Caco-2 (cell line): Measurements from ENCODE around the gene UQCC2. TPM values are rescaled to one million over a fixed set of nuclear protein-coding genes. Genes with fewer than 3 reads are reported as not detected.

Experiments used
- BruUV-seq: library from RNA; stranded (reverse); fragments of 400-500 nt; replicated peaks from 2 replicates; lab custom pipeline; 2021; lab: Mats Ljungman, UMichigan
- CTCF ChIA-PET: fragments of 300-600 bp; sonication (Branson Sonifier 250); formaldehyde crosslinking; loops from one replicate; lab custom pipeline; 2022; ENCODE audit warnings: antibody characterized with exemption; lab: Charles Lee
- POLR2A ChIA-PET: fragments of 300-600 bp; sonication (Branson Sonifier 250); formaldehyde crosslinking; loops from one replicate; lab custom pipeline; 2022; ENCODE audit warnings: antibody characterized with exemption; lab: Charles Lee
- DNase-seq, 2 experiments: peaks; one replicate each; pipeline versions ENCODE4 v3.0.0 to v3.0.0-alpha.2; 2020 to 2022
- H3K27me3 ChIP-seq: replicated peaks from 2 replicates; pipeline ENCODE4 v1.6.0; 2011; ENCODE audit warnings: low read length; ENCODE audit not compliant: control insufficient read depth, insufficient read depth
- H3K36me3 ChIP-seq: 2 replicates; pipeline ENCODE4 v1.5.1; 2011; ENCODE audit warnings: low read length; ENCODE audit not compliant: control insufficient read depth, insufficient read depth
- H3K4me1 ChIP-seq: fragments of 250-450 bp; sonication (Bioruptor Pico); 2 replicates; pipeline ENCODE4 v1.5.1; 2020; ENCODE audit warnings: mild to moderate bottlenecking
- H3K4me3 ChIP-seq: 2 replicates; pipeline ENCODE4 v1.5.1; 2011; ENCODE audit warnings: low read depth, mild to moderate bottlenecking, control low read depth, low read length
- H3K9me3 ChIP-seq: fragments of 250-450 bp; sonication (Bioruptor Pico); 2 replicates; pipeline ENCODE4 v1.5.1; 2020; ENCODE audit warnings: mild to moderate bottlenecking, moderate library complexity
- H3K27ac Mint-ChIP-seq: one replicate; pipeline ENCODE4 v1.8.0; 2022; ENCODE audit warnings: mixed read lengths; ENCODE audit not compliant: unreplicated experiment
- H3K27me3 Mint-ChIP-seq: one replicate; pipeline ENCODE4 v1.8.0; 2022; ENCODE audit warnings: mixed read lengths; ENCODE audit not compliant: insufficient read depth, unreplicated experiment
- H3K36me3 Mint-ChIP-seq: one replicate; pipeline ENCODE4 v1.8.0; 2022; ENCODE audit warnings: mild to moderate bottlenecking, mixed read lengths; ENCODE audit not compliant: insufficient read depth, unreplicated experiment
- H3K4me1 Mint-ChIP-seq: one replicate; pipeline ENCODE4 v1.8.0; 2022; ENCODE audit warnings: low read depth, mixed read lengths; ENCODE audit not compliant: unreplicated experiment
- H3K4me3 Mint-ChIP-seq: one replicate; pipeline ENCODE4 v1.8.0; 2022; ENCODE audit warnings: mild to moderate bottlenecking, moderate library complexity, mixed read lengths; ENCODE audit not compliant: unreplicated experiment
- H3K9me3 Mint-ChIP-seq: one replicate; pipeline ENCODE4 v1.8.0; 2022; ENCODE audit warnings: mixed read lengths; ENCODE audit not compliant: unreplicated experiment
- CTCF ChIP-seq, 2 experiments: fragments of 200-600 bp in 1 of 2; IDR thresholded peaks; 1 replicate in 1 of 2; 2 replicates in 1 of 2; pipeline versions ENCODE4 v1.5.1 to v1.8.0; 2011 to 2022; ENCODE audit warnings: antibody characterized with exemption in 1 of 2, control low read depth in 1 of 2, inconsistent platforms in 1 of 2, low read depth in 1 of 2, low read length in 1 of 2, mild to moderate bottlenecking in 1 of 2, moderate library complexity in 1 of 2; ENCODE audit not compliant: insufficient read depth in 1 of 2, severe bottlenecking in 1 of 2, unreplicated experiment in 1 of 2
- intact Hi-C: fragments of 100-400 bp; cut with micrococcal nuclease; formaldehyde crosslinking; loops from one replicate; pipeline ENCODE4 v1.10.0; 2022; ENCODE audit not compliant: unreplicated experiment
- total RNA-seq: library from RNA; stranded (reverse); gene quantifications from 2 replicates; pipeline ENCODE4 v1.2.3, GENCODE V29; 2022

UQCC2 gene
- total RNA-seq, 1 experiment from 2014 or later = 122 TPM

- no peak for TF ChIP-seq CTCF (IDR thresholded peaks at IDR 0.05; ENCODE audit: insufficient read depth in 1 of 2, low read depth in 1 of 2, low read length in 1 of 2, severe bottlenecking in 1 of 2, unreplicated experiment in 1 of 2)
- Mint-ChIP-seq H3K27me3 (no peaks in the 10 kb centered on the region), H3K4me3 (no peak overlapping the region), H3K27ac (no peak overlapping the region), H3K36me3 (no peaks in the 10 kb centered on the region), H3K9me3 (no peaks in the 10 kb centered on the region), H3K4me1 (peaks cover 2% of the 10 kb centered on the region)
- H3K4me1 ChIP-seq = no peaks in the 10 kb centered on the region
- intact Hi-C loops = no loop called here
- no peak for DNase-seq
- no TSS peak for BruUV-seq
- H3K27me3 ChIP-seq = 0 out of 2 replicates have a peak, but pooled peaks cover 1% of the 10 kb centered on the region
- CTCF ChIA-PET = interaction anchor here (0.7 to 1.4 kb wide), 2 partner anchors 13 to 35 kb away, joined by 3 to 7 read pairs; partner anchors contain the start of gene UQCC2
- no peak overlapping the region for H3K4me3 ChIP-seq
- no peaks in the 10 kb centered on the region for H3K36me3 ChIP-seq
- H3K9me3 ChIP-seq = no peaks in the 10 kb centered on the region
- POLR2A ChIA-PET = interaction anchor here (0.6 kb wide), 1 partner anchor 15 kb away, joined by 3 read pairs; no protein-coding TSS in a partner anchor
Measured at GRCh38 chr6:33724102-33725023, 12.9 kb upstream of the UQCC2 start.

GRCh38 chr6:33723371-33724085, 12.0 kb upstream of the UQCC2 start:
- H3K27ac Mint-ChIP-seq = no peak overlapping the region
- Histone ChIP-seq H3K9me3 (no peaks in the 10 kb centered on the region), H3K27me3 (0 out of 2 replicates have a peak, but pooled peaks cover 1% of the 10 kb centered on the region), H3K4me3 (no peak overlapping the region), H3K36me3 (no peaks in the 10 kb centered on the region), H3K4me1 (no peaks in the 10 kb centered on the region)
- H3K4me1 Mint-ChIP-seq = peaks cover 5% of the 10 kb centered on the region
- no TSS peak for BruUV-seq
- H3K27me3 Mint-ChIP-seq = no peaks in the 10 kb centered on the region
- no peak overlapping the region for H3K4me3 Mint-ChIP-seq
- no peak for TF ChIP-seq CTCF (IDR thresholded peaks at IDR 0.05; ENCODE audit: insufficient read depth in 1 of 2, low read depth in 1 of 2, low read length in 1 of 2, severe bottlenecking in 1 of 2, unreplicated experiment in 1 of 2)
- H3K36me3 Mint-ChIP-seq = no peaks in the 10 kb centered on the region
- intact Hi-C loops = no loop called here
- ChIA-PET CTCF (interaction anchor here (0.6 kb wide), 1 partner anchor 56 kb away, joined by 3 read pairs; no protein-coding TSS in a partner anchor), POLR2A (no interaction called here)
- DNase-seq = no peak
- no peaks in the 10 kb centered on the region for H3K9me3 Mint-ChIP-seq

- no TSS peak for BruUV-seq
- POLR2A ChIA-PET = interaction anchor here (1.2 kb wide), 1 partner anchor 11 kb away, joined by 4 read pairs; the partner anchor contains the start of gene UQCC2
- H3K27ac Mint-ChIP-seq = no peak overlapping the region
- H3K4me1 ChIP-seq = peaks cover 2% of the 10 kb centered on the region; the same call in 1 of the 2 replicates
- intact Hi-C loops = no loop called here
- no peaks in the 10 kb centered on the region for H3K36me3 ChIP-seq
- 0 out of 2 replicates have a peak, but pooled peaks cover 1% of the 10 kb centered on the region for H3K27me3 ChIP-seq
- peaks cover 7% of the 10 kb centered on the region for H3K4me1 Mint-ChIP-seq
- no peak for TF ChIP-seq CTCF (IDR thresholded peaks at IDR 0.05; ENCODE audit: insufficient read depth in 1 of 2, low read depth in 1 of 2, low read length in 1 of 2, severe bottlenecking in 1 of 2, unreplicated experiment in 1 of 2)
- H3K4me3 ChIP-seq = no peak overlapping the region
- H3K27me3 Mint-ChIP-seq = no peaks in the 10 kb centered on the region
- H3K36me3 Mint-ChIP-seq = no peaks in the 10 kb centered on the region
- CTCF ChIA-PET = interaction anchor here (0.6 kb wide), 2 partner anchors 11 to 102 kb away, joined by 3 to 4 read pairs; partner anchors contain the start of gene UQCC2
- no peaks in the 10 kb centered on the region for H3K9me3 ChIP-seq
- H3K9me3 Mint-ChIP-seq = no peaks in the 10 kb centered on the region
- no peak overlapping the region for H3K4me3 Mint-ChIP-seq
- no peak for DNase-seq
Measured at GRCh38 chr6:33722103-33722623, 10.7 kb upstream of the UQCC2 start.
